GM12878 (cell line): ENCODE measurements around the gene TRIM71. TPM values are rescaled to one million over a fixed set of nuclear protein-coding genes. Genes with fewer than 3 reads are reported as not detected.

Experiments
- ASH2L ChIP-seq: fragments of 300-600, 200-600 bp; sonication (generic); IDR thresholded peaks from 2 replicates; pipeline ENCODE4 v1.6.1; 2017; ENCODE audit warnings: low read depth, mild to moderate bottlenecking, borderline replicate concordance
- BACH1 ChIP-seq: fragments of 450-650 bp; IDR thresholded peaks from 2 replicates; pipeline ENCODE4 v1.6.1; 2017; ENCODE audit warnings: mild to moderate bottlenecking, borderline replicate concordance
- BCL11A ChIP-seq: IDR thresholded peaks from 2 replicates; pipeline ENCODE4 v1.6.1; 2011; ENCODE audit warnings: low read depth, low read length
- BRCA1 ChIP-seq: IDR thresholded peaks from 2 replicates; pipeline ENCODE4 v1.6.1; 2011; ENCODE audit warnings: low read depth, low read length, improper control_type of control experiment
- CBX3 ChIP-seq: fragments of 200-600 bp; sonication (generic); IDR thresholded peaks from 2 replicates; pipeline ENCODE4 v1.6.1; 2016; ENCODE audit warnings: low read depth, borderline replicate concordance
- DPF2 ChIP-seq: fragments of 450-650 bp; IDR thresholded peaks from 2 replicates; pipeline ENCODE4 v1.6.1; 2017; ENCODE audit warnings: mild to moderate bottlenecking
- EED ChIP-seq: sonication (generic); IDR thresholded peaks from 2 replicates; pipeline ENCODE4 v1.6.1; 2016; ENCODE audit warnings: antibody characterized with exemption, low read depth
- EGR1 ChIP-seq, 2 experiments: IDR thresholded peaks; 1 replicate in 1 of 2; 2 replicates in 1 of 2; pipeline ENCODE4 v1.6.1; 2011 to 2012; ENCODE audit warnings: low read depth in 2 of 2, low read length in 2 of 2, borderline replicate concordance in 1 of 2, mild to moderate bottlenecking in 1 of 2, moderate library complexity in 1 of 2
- EP300 ChIP-seq, 2 experiments: fragments of 150-350 bp in 1 of 2; IDR thresholded peaks; 2 replicates each; pipeline ENCODE4 v1.6.1; 2011 to 2012; ENCODE audit warnings: low read depth in 2 of 2, low read length in 2 of 2, borderline replicate concordance in 1 of 2, improper control_type of control experiment in 1 of 2, inconsistent platforms in 1 of 2; ENCODE audit not compliant: control insufficient read depth in 1 of 2
- GABPA ChIP-seq: IDR thresholded peaks from 2 replicates; pipeline ENCODE4 v1.6.1; 2014; ENCODE audit warnings: antibody characterized with exemption, low read depth, mild to moderate bottlenecking, inconsistent platforms
- HDAC6 ChIP-seq: fragments of 200-600 bp; sonication (generic); IDR thresholded peaks from one replicate; pipeline ENCODE4 v1.8.0; 2017; ENCODE audit warnings: antibody characterized with exemption; ENCODE audit not compliant: unreplicated experiment
- NFXL1 ChIP-seq: fragments of 450-650 bp; IDR thresholded peaks from 2 replicates; pipeline ENCODE4 v1.6.1; 2017; ENCODE audit warnings: antibody characterized with exemption, mild to moderate bottlenecking, borderline replicate concordance
- PAX8 ChIP-seq: fragments of 450-650 bp; IDR thresholded peaks from 2 replicates; pipeline ENCODE4 v1.6.1; 2017; ENCODE audit warnings: mild to moderate bottlenecking, moderate library complexity
- SRF ChIP-seq, 2 experiments: IDR thresholded peaks; 2 replicates each; pipeline ENCODE4 v1.6.1; 2011; ENCODE audit warnings: low read depth in 2 of 2, low read length in 2 of 2, mild to moderate bottlenecking in 1 of 2, moderate library complexity in 1 of 2
- STAT1 ChIP-seq: fragments of 450-650 bp; conservative IDR thresholded peaks from 2 replicates; pipeline ENCODE4 v1.6.1; 2014; ENCODE audit warnings: antibody characterized with exemption, mild to moderate bottlenecking
- TBL1XR1 ChIP-seq: IDR thresholded peaks from 2 replicates; pipeline ENCODE4 v1.6.1; 2012; ENCODE audit warnings: low read depth, low read length, improper control_type of control experiment
- TCF3 ChIP-seq: IDR thresholded peaks from 2 replicates; pipeline ENCODE4 v1.6.1; 2012; ENCODE audit warnings: low read depth, mild to moderate bottlenecking, low read length, borderline replicate concordance; ENCODE audit not compliant: insufficient read depth
- YY1 ChIP-seq: IDR thresholded peaks from 2 replicates; pipeline ENCODE4 v1.6.1; 2011; ENCODE audit warnings: low read depth, mild to moderate bottlenecking, low read length
- ZSCAN29 ChIP-seq: fragments of 450-650 bp; IDR thresholded peaks from 2 replicates; pipeline ENCODE4 v1.6.1; 2017; ENCODE audit warnings: mild to moderate bottlenecking, moderate library complexity
- ZZZ3 ChIP-seq: IDR thresholded peaks from 2 replicates; pipeline ENCODE4 v1.6.1; 2011; ENCODE audit warnings: low read depth; ENCODE audit not compliant: control insufficient read depth, insufficient read length
- polyA plus RNA-seq, 11 experiments: library from polyadenylated mRNA; depleted of rRNA in 4 of 11; unstranded in 6 of 11; stranded (reverse) in 5 of 11; fragments of >200 nt; fragmentation: Nextera tagmentation in 4 of 11; fragmentation: Illumina TruSeq in 1 of 11; extraction: Ambion mirVana in 4 of 11; extraction: Trizol in 1 of 11; gene quantifications; 1 replicate in 1 of 11; 2 replicates in 10 of 11; pipeline versions ENCODE4 v1.2.1 to v1.2.3, GENCODE V29; 2011 to 2016; ENCODE audit warnings: inconsistent platforms in 2 of 11, missing spikeins in 2 of 11, low read depth in 1 of 11
- total RNA-seq, 4 experiments: library from RNA; depleted of rRNA in 3 of 4; stranded (reverse); fragments of >200 nt in 3 of 4; fragmentation: Illumina TruSeq in 1 of 4; extraction: Trizol in 1 of 4; gene quantifications; 2 replicates each; pipeline versions ENCODE4 v1.2.1 to v1.2.3, GENCODE V29; 2013 to 2021
- TF ChIP-seq, protein P1 (sequence below): fragments of 150-350 bp; IDR thresholded peaks from 2 replicates; pipeline ENCODE4 v1.6.1; 2014; ENCODE audit warnings: mild to moderate bottlenecking, low read depth, low read length
- TF ChIP-seq, protein P2 (sequence below): fragments of 450-650 bp; IDR thresholded peaks from 2 replicates; pipeline ENCODE4 v1.6.1; 2017; ENCODE audit warnings: low read depth, mild to moderate bottlenecking, moderate library complexity
- TF ChIP-seq, protein P3 (sequence below): fragments of 450-650 bp; IDR thresholded peaks from 2 replicates; pipeline ENCODE4 v1.6.1; 2016; ENCODE audit warnings: mild to moderate bottlenecking, moderate library complexity, borderline replicate concordance
- TF ChIP-seq, protein P4 (sequence below): fragments of 450-650 bp; IDR thresholded peaks from 2 replicates; pipeline ENCODE4 v1.6.1; 2014; ENCODE audit warnings: mild to moderate bottlenecking

The TRIM71 gene
- total and polyA plus RNA-seq, 10 of the 15 experiments (the other 5 are each of a cell fraction or from before 2014, with no cell fraction given) = 0.02 to 1.8 (median 0.16) TPM

DNA sequence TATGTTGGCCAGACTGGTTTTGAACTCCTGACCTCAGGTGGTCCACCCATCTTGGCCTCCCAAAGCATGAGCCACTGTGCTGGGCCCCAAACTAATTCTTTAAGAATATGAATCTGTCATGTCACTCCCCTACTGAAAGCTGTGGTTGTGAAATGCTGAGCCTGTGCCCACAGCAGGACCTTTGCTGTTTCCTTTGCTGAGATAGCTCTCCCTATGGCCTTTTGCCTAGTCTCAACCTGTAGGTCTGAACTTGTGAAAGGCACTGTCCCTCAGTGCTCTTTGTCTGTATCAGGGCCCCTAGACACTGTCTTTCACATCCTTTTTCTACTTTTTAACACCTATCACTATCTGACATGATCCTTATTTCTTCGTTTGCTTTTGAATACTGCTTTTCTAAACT is 70.9 kb downstream of the TRIM71 start (continued):
- TF ChIP-seq, protein P1, sequence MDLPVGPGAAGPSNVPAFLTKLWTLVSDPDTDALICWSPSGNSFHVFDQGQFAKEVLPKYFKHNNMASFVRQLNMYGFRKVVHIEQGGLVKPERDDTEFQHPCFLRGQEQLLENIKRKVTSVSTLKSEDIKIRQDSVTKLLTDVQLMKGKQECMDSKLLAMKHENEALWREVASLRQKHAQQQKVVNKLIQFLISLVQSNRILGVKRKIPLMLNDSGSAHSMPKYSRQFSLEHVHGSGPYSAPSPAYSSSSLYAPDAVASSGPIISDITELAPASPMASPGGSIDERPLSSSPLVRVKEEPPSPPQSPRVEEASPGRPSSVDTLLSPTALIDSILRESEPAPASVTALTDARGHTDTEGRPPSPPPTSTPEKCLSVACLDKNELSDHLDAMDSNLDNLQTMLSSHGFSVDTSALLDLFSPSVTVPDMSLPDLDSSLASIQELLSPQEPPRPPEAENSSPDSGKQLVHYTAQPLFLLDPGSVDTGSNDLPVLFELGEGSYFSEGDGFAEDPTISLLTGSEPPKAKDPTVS = no peak
- TF ChIP-seq EED = no peak
- no peak for TF ChIP-seq ZZZ3
- TF ChIP-seq YY1 = no peak
- no peak for TF ChIP-seq EGR1 (IDR thresholded peaks at IDR 0.05; ENCODE audit: borderline replicate concordance in 1 of 2, low read depth in 2 of 2, low read length in 2 of 2)
- TF ChIP-seq STAT1 = no peak
- no peak for TF ChIP-seq BRCA1
- TF ChIP-seq, protein P2, sequence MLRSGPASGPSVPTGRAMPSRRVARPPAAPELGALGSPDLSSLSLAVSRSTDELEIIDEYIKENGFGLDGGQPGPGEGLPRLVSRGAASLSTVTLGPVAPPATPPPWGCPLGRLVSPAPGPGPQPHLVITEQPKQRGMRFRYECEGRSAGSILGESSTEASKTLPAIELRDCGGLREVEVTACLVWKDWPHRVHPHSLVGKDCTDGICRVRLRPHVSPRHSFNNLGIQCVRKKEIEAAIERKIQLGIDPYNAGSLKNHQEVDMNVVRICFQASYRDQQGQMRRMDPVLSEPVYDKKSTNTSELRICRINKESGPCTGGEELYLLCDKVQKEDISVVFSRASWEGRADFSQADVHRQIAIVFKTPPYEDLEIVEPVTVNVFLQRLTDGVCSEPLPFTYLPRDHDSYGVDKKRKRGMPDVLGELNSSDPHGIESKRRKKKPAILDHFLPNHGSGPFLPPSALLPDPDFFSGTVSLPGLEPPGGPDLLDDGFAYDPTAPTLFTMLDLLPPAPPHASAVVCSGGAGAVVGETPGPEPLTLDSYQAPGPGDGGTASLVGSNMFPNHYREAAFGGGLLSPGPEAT = peak; percentile 49; the same call in 1 of the 2 replicates
- no peak for TF ChIP-seq ZSCAN29
- no peak for TF ChIP-seq ASH2L
- no peak for TF ChIP-seq NFXL1
- TF ChIP-seq GABPA = no peak
- no peak for TF ChIP-seq PAX8
- TF ChIP-seq, protein P3, sequence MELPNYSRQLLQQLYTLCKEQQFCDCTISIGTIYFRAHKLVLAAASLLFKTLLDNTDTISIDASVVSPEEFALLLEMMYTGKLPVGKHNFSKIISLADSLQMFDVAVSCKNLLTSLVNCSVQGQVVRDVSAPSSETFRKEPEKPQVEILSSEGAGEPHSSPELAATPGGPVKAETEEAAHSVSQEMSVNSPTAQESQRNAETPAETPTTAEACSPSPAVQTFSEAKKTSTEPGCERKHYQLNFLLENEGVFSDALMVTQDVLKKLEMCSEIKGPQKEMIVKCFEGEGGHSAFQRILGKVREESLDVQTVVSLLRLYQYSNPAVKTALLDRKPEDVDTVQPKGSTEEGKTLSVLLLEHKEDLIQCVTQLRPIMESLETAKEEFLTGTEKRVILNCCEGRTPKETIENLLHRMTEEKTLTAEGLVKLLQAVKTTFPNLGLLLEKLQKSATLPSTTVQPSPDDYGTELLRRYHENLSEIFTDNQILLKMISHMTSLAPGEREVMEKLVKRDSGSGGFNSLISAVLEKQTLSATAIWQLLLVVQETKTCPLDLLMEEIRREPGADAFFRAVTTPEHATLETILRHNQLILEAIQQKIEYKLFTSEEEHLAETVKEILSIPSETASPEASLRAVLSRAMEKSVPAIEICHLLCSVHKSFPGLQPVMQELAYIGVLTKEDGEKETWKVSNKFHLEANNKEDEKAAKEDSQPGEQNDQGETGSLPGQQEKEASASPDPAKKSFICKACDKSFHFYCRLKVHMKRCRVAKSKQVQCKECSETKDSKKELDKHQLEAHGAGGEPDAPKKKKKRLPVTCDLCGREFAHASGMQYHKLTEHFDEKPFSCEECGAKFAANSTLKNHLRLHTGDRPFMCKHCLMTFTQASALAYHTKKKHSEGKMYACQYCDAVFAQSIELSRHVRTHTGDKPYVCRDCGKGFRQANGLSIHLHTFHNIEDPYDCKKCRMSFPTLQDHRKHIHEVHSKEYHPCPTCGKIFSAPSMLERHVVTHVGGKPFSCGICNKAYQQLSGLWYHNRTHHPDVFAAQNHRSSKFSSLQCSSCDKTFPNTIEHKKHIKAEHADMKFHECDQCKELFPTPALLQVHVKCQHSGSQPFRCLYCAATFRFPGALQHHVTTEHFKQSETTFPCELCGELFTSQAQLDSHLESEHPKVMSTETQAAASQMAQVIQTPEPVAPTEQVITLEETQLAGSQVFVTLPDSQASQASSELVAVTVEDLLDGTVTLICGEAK = no peak
- TF ChIP-seq TBL1XR1 = no peak
- no peak for TF ChIP-seq HDAC6
- TF ChIP-seq TCF3 = no peak
- no peak for TF ChIP-seq BACH1
- TF ChIP-seq CBX3 = no peak
- no peak for TF ChIP-seq BCL11A
- peak; percentile 15 to 18; a peak in 1 of 4 replicates for TF ChIP-seq EP300 (IDR thresholded peaks at IDR 0.05; ENCODE audit: borderline replicate concordance in 1 of 2, control insufficient read depth in 1 of 2, low read depth in 2 of 2, low read length in 2 of 2)
- TF ChIP-seq SRF (IDR thresholded peaks at IDR 0.05; ENCODE audit: low read depth in 2 of 2, low read length in 2 of 2) = no peak
- TF ChIP-seq DPF2 = 0 out of 2 replicates have a peak, but pooled peaks have one; percentile 53
- TF ChIP-seq, protein P4, sequence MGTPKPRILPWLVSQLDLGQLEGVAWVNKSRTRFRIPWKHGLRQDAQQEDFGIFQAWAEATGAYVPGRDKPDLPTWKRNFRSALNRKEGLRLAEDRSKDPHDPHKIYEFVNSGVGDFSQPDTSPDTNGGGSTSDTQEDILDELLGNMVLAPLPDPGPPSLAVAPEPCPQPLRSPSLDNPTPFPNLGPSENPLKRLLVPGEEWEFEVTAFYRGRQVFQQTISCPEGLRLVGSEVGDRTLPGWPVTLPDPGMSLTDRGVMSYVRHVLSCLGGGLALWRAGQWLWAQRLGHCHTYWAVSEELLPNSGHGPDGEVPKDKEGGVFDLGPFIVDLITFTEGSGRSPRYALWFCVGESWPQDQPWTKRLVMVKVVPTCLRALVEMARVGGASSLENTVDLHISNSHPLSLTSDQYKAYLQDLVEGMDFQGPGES = no peak
